Measurements from ENCODE around the gene TTYH3.

TTYH3 gene

GRCh38 chr7:2617325-2617905 lies 14.4 kb upstream of the TTYH3 start:
- no peak for DNase-seq

GRCh38 chr7:2619116-2619515 lies 12.7 kb upstream of the TTYH3 start:
- no peak for DNase-seq

GRCh38 chr7:2621061-2621828 lies 10.5 kb upstream of the TTYH3 start:
- DNase-seq, result peak; percentile 8

GRCh38 chr7:2621948-2622640 lies 9.7 kb upstream of the TTYH3 start:
- DNase-seq, result no peak

- DNase-seq, result no peak
Measured at GRCh38 chr7:2622869-2623697, 8.7 kb upstream of the TTYH3 start.

GRCh38 chr7:2623698-2624014 lies 8.1 kb upstream of the TTYH3 start:
- DNase-seq, result no peak

- DNase-seq, result no peak
Measured at GRCh38 chr7:2624293-2624886, 7.4 kb upstream of the TTYH3 start.

GRCh38 chr7:2626498-2627117 lies 5.2 kb upstream of the TTYH3 start:
- DNase-seq, result no peak

GRCh38 chr7:2627258-2628129 lies 4.3 kb upstream of the TTYH3 start:
- no peak for DNase-seq

- DNase-seq, result no peak
Measured at GRCh38 chr7:2628130-2628482, 3.7 kb upstream of the TTYH3 start.

GRCh38 chr7:2628891-2629290 lies 2.9 kb upstream of the TTYH3 start:
- no peak for DNase-seq

GRCh38 chr7:2629746-2630681 lies 1.8 kb upstream of the TTYH3 start:
- DNase-seq, result no peak

- peak; percentile 17 for DNase-seq
Measured at GRCh38 chr7:2632733-2633537, 1.1 kb downstream of the TTYH3 start.

- no peak for DNase-seq
Measured at GRCh38 chr7:2633538-2634266, 1.9 kb downstream of the TTYH3 start.

- no peak for DNase-seq
Measured at GRCh38 chr7:2634267-2635145, 2.7 kb downstream of the TTYH3 start.

GRCh38 chr7:2635148-2635668 lies 3.4 kb downstream of the TTYH3 start:
- DNase-seq, result no peak

All from NCI-H2227 treated with DMSO at 0.1 percent for 48 hours (cell line).